HepG2 (cell line): ENCODE results near the gene TOR4A. TPM values are rescaled to one million over a fixed set of nuclear protein-coding genes. Genes with fewer than 3 reads are reported as not detected.

Experiments
- ARID4A ChIP-seq: sonication (generic); formaldehyde crosslinking; IDR thresholded peaks from 2 replicates; pipeline ENCODE4 v1.5.0; 2020; ENCODE audit warnings: mild to moderate bottlenecking, missing genetic modification reagents, borderline replicate concordance
- ASH2L ChIP-seq: fragments of 300-600, 200-600 bp; sonication (generic); IDR thresholded peaks from 2 replicates; pipeline ENCODE4 v1.7.0; 2017; ENCODE audit warnings: low read depth, mild to moderate bottlenecking, moderate library complexity, mixed read lengths, low read length; ENCODE audit not compliant: insufficient read length
- MEIS1 ChIP-seq: sonication (generic); formaldehyde crosslinking; IDR thresholded peaks from 2 replicates; pipeline ENCODE4 v1.9.0; 2021; ENCODE audit warnings: mild to moderate bottlenecking, missing genetic modification reagents, moderate library complexity, borderline replicate concordance
- NFIC ChIP-seq: IDR thresholded peaks from 2 replicates; pipeline ENCODE4 v1.6.1; 2012; ENCODE audit warnings: mild to moderate bottlenecking, low read length, inconsistent platforms
- NFKB2 ChIP-seq: sonication (generic); formaldehyde crosslinking; IDR thresholded peaks from 2 replicates; pipeline ENCODE4 v1.4.0; 2020; ENCODE audit warnings: missing genetic modification reagents, borderline replicate concordance
- PATZ1 ChIP-seq: sonication (generic); formaldehyde crosslinking; IDR thresholded peaks from 2 replicates; pipeline ENCODE4 v1.4.0; 2020; ENCODE audit warnings: missing genetic modification reagents
- PAXIP1 ChIP-seq: sonication (generic); formaldehyde crosslinking; conservative IDR thresholded peaks from 2 replicates; pipeline ENCODE4 v1.4.0; 2020; ENCODE audit warnings: mild to moderate bottlenecking, missing genetic modification reagents, moderate library complexity
- PCBP2 ChIP-seq: fragments of 200-400 bp; formaldehyde crosslinking; optimal IDR thresholded peaks from 2 replicates; pipeline ENCODE3; 2018; ENCODE audit warnings: low read length, low read depth; ENCODE audit not compliant: poor library complexity, severe bottlenecking
- SMAD3 ChIP-seq: sonication (generic); formaldehyde crosslinking; IDR thresholded peaks from 2 replicates; pipeline ENCODE4 v1.4.0; 2020; ENCODE audit warnings: missing genetic modification reagents
- SMARCC2 ChIP-seq: fragments of 450-650 bp; IDR thresholded peaks from 2 replicates; pipeline ENCODE4 v1.6.1; 2017; ENCODE audit warnings: antibody characterized with exemption, mild to moderate bottlenecking
- SOX5 ChIP-seq: IDR thresholded peaks from 2 replicates; pipeline ENCODE4 v1.6.1; 2016; ENCODE audit warnings: borderline replicate concordance
- ZNF282 ChIP-seq: fragments of 450-650 bp; IDR thresholded peaks from 2 replicates; pipeline ENCODE4 v1.6.1; 2018; ENCODE audit not compliant: partially characterized antibody
- ZNF292 ChIP-seq: sonication (generic); formaldehyde crosslinking; IDR thresholded peaks from 2 replicates; pipeline ENCODE4 v1.8.1; 2022; ENCODE audit warnings: mild to moderate bottlenecking, low read depth, missing genetic modification reagents, borderline replicate concordance
- ZNF841 ChIP-seq: sonication (generic); formaldehyde crosslinking; IDR thresholded peaks from 2 replicates; pipeline ENCODE4 v1.8.1; 2023; ENCODE audit warnings: missing genetic modification reagents, borderline replicate concordance
- polyA plus RNA-seq, 8 experiments: library from polyadenylated mRNA; depleted of rRNA in 3 of 8; stranded (reverse) in 7 of 8; unstranded in 1 of 8; fragments of >200 nt; fragmentation: Illumina TruSeq in 4 of 8; extraction: Trizol in 4 of 8; gene quantifications; 2 replicates each; pipeline versions ENCODE4 v1.2.1 to v1.2.3, GENCODE V29; 2011 to 2016; ENCODE audit warnings: low read depth in 4 of 8, missing spikeins in 1 of 8, mixed read lengths in 1 of 8; ENCODE audit not compliant: insufficient read depth in 1 of 8
- total RNA-seq, 5 experiments: library from RNA; depleted of rRNA; stranded (reverse); fragments of >200 nt; fragmentation: Illumina TruSeq; extraction: Trizol; gene quantifications; 2 replicates each; pipeline ENCODE4 v1.2.3, GENCODE V29; 2016; ENCODE audit warnings: low read depth in 1 of 5

The TOR4A gene
- total and polyA plus RNA-seq, 2 of the 13 experiments (the other 11 are each of a cell fraction or from before 2014, with no cell fraction given) = 11.1 to 14.2 TPM

- TF ChIP-seq ZNF292 (CRISPR knock-in tag) = no peak
- no peak for TF ChIP-seq NFKB2 (CRISPR knock-in tag)
- TF ChIP-seq PCBP2 = no peak
- no peak for TF ChIP-seq PATZ1
- TF ChIP-seq NFIC = no peak
- no peak for TF ChIP-seq SMAD3 (CRISPR knock-in tag)
- no peak for TF ChIP-seq ZNF841 (CRISPR knock-in tag)
- TF ChIP-seq PAXIP1 (CRISPR knock-in tag) = no peak
- peak; percentile 89 for TF ChIP-seq SOX5 (CRISPR knock-in tag)
- TF ChIP-seq ZNF282 = no peak
- no peak for TF ChIP-seq ARID4A (CRISPR knock-in tag)
- no peak for TF ChIP-seq MEIS1 (CRISPR knock-in tag)
- no peak for TF ChIP-seq SMARCC2
- no peak for TF ChIP-seq ASH2L
Observed at GRCh38 chr9:137302118-137302448, 24.6 kb downstream of the TOR4A start, which contains the start of gene NRARP (continued).
